GM18498 (cell line): ENCODE measurements around the gene CELA2A.
"Not testable (repeated sequence)": the region's sequence is repeated elsewhere in the genome, so short reads cannot be mapped to it uniquely, and the experiment has no call there.

Experiments used
- ATAC-seq: cut with Tn5 transposase; IDR thresholded peaks from one replicate; pipeline ENCODE4 v1.9.1; 2021; ENCODE audit warnings: mild to moderate bottlenecking, moderate library complexity; ENCODE audit not compliant: unreplicated experiment

The CELA2A gene

GRCh38 chr1:15444468-15445389 lies 11.8 kb upstream of the CELA2A start:
- ATAC-seq, result no peak

- ATAC-seq, result no peak
These were observed 11.0 kb upstream of the CELA2A start for GRCh38 chr1:15445390-15446122.

DNA sequence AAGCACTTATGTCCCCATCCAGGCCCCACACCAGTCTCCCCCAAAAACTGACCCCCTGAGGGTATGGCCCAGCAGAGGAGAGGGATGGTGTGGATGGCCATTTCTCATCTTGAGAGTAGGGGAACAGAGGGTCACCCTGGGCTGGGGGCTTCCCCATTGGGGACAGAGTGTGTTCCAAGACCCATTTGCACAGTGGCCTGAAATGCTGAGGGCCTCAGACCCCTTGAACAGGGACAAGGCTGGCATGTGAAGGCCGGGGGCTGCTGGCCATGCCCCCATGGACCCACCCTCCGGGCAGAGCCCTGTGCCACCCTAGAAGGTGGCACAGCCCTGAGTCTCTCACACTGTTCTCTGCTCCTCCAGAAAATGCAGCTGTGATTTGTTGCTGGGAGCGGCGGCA lies 10.3 kb upstream of the CELA2A start:
- ATAC-seq, result no peak

- ATAC-seq, result no peak
These were observed 7.6 kb upstream of the CELA2A start for GRCh38 chr1:15448877-15449462.

GRCh38 chr1:15449567-15449966 lies 7.0 kb upstream of the CELA2A start:
- ATAC-seq, result no peak

DNA sequence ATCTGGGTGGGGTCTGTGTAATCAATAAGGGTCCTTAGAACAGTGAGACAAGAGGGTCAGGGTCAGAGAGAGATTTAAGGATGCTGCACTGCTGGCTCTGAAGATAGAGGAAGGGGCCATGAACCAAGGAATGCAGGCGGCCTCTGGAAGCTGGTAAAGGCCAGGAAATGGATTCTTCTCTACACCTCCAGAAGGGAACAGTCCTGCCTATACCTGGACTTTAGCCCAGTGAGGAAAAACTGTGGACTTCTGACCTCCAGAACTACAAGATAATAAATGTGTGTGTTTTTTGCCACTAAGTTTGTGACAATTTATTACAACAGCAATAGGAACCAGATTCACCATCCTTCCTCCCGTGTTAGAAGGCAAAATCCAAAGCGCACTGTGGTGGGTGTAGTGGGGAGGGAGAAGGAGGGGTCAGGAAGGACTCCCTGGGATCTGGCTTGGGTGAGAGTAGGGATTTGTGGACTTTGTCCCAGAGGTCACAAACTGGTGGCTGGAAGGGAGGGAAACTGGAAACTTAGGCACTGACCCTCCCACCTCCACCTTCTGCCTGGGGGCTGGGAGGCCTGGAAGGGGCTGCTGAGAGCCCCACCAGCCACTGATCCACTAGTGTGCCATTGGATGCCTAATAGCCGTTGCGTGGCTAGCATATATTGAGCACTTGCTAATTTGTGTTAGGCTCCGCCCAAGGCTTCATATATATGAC lies 5.4 kb upstream of the CELA2A start:
- no peak for ATAC-seq

GRCh38 chr1:15452216-15452615 lies 4.3 kb upstream of the CELA2A start:
- no peak for ATAC-seq

DNA sequence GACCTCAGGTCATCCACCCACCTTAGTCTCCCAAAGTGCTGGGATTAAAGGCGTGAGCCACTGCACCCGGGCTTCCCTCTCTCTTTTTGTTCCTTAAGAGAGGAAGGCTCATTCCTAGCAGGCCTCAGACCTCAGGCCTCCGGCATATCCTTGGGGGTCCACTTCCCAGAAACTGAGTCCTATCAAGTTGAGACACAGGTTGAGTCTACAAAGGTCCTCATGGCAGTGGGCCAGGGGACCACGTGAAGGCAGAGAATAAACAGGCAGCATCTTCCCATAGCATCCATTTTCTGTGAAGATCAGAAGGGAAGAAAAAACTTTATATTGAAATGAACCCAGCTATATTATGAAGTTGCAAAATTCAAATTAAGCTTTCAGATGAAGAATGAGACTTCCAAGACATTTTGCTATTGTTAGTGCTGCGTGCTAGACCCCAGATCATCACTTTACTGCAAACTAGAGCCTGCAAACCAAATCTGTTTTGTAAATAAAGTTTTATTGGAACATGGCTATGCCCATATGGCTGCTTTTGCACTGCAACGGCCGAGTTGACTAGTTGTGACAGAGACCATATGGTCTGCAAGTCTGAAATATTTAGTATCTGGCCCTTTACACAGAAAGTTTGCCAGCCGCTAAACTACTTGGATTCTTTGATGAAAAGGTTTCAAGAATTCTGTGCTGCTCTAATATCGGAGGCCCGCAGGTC lies 3.5 kb upstream of the CELA2A start:
- ATAC-seq, result no peak

DNA sequence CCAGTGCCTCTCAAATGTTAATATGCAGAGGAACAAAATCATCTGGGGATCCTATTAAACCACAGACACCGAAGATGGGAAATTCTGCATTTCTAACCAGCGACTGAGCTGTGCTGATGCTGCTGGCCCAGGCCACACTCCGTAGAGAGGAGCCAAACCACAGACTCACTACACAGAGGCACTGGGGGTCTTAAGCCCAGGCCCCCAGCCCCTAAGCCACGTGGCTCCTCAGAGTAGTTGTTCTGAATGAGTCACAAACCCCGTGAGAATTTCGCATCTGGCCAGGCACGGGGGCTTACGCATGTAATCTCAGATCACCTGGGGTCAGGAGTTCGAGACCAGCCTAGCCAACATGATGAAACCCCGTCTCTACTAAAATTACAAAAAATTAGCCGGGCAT lies 2.8 kb upstream of the CELA2A start:
- no peak for ATAC-seq

- no peak for ATAC-seq
These were observed 2.3 kb upstream of the CELA2A start for GRCh38 chr1:15454256-15454655.

- ATAC-seq, result no peak
These were observed 1.0 kb upstream of the CELA2A start for GRCh38 chr1:15455522-15455921.

GRCh38 chr1:15457585-15457984 lies 1.1 kb downstream of the CELA2A start:
- no peak for ATAC-seq

DNA sequence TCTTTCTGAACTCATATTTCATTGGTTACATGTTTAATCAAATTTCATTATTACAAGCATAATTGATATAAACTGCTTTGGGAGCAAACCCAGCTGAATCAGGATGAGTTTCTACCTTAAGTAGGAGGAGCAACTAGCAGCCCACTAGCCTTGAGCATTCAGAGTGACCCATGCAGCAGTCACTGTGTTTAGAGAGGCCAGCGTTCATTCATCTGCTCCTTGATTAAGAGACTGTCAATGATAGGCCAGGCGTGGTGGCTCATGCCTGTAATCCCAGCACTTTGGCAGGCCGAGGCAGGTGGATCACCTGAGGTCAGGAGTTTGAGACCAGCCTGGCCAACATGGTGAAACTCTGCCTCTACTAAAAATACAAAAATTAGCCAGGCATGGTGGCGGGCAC lies 1.9 kb downstream of the CELA2A start:
- not testable (repeated sequence) for ATAC-seq

GRCh38 chr1:15459771-15460707 lies 3.5 kb downstream of the CELA2A start:
- no peak for ATAC-seq

DNA sequence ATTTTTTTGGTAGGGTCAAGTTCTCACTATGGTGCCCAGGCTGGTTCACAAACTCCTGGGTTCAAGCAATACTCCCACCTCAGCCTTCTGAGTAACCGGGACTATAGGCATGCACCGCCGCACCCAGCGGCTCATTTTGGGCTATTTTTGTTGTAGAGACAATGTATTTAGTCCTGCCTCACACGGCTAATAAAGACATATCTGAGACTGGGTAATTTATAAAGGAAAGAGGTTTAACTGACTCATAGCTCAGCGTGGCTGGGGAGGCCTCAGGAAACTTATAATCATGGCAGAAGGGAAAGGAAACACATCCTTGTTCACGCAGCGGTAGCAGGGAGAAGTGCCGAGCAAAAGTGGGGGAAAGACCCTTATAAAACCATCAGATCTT lies 4.2 kb downstream of the CELA2A start:
- ATAC-seq, result no peak

DNA sequence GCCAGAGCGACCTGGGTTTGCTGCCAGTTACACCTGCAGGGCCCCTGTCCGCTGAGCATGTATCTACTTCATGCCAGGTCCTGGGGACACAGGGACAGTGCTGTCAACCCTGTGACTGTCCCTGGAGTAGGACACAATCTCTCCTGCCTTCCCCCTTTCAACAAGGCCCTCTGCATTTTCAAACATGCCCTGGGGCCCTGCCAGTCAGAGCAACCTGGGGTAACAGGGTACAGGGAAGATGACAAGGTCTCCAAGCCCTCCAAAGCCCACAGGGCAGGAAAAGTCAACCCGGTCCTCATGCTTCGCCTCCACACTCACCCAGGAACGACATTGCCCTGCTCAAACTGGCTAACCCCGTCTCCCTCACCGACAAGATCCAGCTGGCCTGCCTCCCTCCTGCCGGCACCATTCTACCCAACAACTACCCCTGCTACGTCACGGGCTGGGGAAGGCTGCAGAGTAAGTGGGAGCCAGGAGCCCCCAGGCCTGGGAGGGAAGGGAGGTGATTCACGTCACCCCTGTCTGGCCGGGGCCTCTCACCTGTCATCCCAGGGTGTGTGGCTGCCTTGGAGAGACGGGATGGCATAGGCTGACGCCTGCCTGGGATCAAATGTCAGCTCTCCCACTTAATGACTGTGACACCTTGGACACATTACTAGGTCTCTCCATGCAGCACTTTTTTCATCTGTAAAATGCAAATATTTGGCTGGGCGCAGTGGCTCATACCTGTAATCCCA lies 6.7 kb downstream of the CELA2A start:
- ATAC-seq, result not testable (repeated sequence)

DNA sequence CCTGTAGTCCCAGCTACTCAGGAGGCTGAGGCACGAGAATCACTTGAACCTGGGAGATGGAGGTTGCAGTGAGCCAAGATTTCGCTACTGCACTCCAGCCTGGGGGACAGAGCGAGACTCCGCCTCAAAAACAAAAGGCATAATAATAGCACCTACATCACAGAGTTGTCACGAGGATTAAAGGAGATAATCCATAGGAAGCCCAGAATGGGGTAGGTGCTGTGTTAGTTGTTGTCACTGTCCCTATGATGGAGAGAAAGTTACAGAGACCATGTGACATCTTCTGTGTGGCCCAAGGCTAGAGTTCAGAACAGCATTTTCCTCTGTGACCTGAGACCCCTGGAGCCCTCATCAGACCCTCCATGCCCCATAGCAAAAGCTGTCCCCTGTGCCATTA lies 7.4 kb downstream of the CELA2A start:
- not testable (repeated sequence) for ATAC-seq

DNA sequence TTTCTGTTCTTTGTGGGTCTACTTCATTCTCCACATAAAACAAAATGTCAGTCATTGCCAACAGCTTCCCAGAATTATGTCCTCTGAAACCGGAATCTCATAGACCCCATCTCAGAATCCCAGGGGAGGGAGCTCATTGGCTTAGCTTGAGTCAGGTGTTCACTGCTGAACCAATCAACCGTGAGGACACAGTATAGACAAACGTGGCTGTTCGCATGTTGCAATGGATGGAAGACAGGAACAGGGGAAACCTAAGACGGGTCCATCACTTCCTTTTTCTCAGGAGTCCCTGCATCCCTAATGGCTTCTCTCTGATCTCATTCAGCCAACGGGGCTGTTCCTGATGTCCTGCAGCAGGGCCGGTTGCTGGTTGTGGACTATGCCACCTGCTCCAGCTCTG lies 9.1 kb downstream of the CELA2A start:
- no peak for ATAC-seq
